ENCODE measurements around the gene KCNT2.
"Not testable (repeated sequence)": the region's sequence is repeated elsewhere in the genome, so short reads cannot be mapped to it uniquely, and the experiment has no call there.

Gene KCNT2

DNA sequence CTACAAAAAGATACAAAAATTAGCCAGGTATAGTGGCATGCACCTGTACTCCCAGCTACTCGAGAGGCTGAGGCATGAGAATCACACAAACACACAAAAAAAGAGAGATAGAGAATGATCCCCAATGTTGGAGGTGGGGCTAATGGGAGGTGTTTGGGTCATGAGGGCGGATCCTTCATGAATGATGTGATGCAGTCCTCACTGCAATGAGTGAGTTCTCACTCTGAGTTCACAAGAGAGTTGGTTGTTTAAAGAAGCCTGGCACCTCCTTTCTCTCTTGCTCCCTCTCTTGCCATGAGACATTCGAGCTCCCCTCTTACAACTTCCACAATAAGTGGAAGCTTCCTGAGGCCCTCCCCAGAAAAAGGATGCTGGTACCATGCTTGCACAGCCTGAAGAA is 17.3 kb downstream of the KCNT2 start:
- DNase-seq (ENCODE audit: low read depth in 2 of 2), result no peak

DNA sequence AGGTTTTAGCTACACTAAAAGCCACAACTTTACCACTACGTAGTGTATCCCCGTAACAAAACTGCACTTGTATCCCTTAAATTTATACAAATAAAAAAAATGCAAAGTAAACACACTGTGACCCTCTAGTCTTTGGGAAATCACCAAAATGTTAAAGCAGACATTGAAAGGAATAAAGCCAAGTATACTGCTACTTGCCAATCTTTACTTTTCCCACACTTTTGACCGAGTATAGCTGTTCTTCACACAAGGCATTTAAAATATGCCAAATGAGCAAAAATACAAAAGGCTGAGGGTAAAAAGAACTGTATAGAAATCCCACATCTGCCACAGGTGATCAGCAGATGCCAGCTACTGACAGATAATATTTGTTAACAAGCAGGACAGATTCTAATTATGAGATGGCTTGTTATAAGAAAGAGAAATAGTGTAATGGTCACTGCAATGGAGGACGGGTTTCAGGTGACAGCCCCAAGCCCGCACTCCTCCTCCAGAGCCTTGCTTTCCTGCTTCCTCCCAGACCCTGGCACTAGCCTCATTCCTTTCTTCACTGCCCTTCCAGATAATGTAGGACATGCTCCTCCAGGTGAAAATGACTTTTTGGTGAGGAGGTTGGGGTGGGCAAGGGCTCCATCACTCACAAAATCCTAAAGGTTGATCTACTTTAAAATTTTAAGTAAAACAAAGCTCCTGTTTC is 18.1 kb downstream of the KCNT2 start:
- DNase-seq (ENCODE audit: low read depth in 2 of 2), result no peak

GRCh38 chr1:196584696-196585095 is 23.5 kb downstream of the KCNT2 start:
- DNase-seq (ENCODE audit: low read depth in 2 of 2), result no peak

GRCh38 chr1:196577386-196577785 is 30.9 kb downstream of the KCNT2 start:
- no peak for DNase-seq (ENCODE audit: low read depth in 2 of 2)

GRCh38 chr1:196573226-196573625 is 35.0 kb downstream of the KCNT2 start:
- no peak for DNase-seq (ENCODE audit: low read depth in 2 of 2)

- DNase-seq (ENCODE audit: low read depth in 2 of 2), result no peak
These were observed 41.0 kb downstream of the KCNT2 start for GRCh38 chr1:196567238-196567637.

- DNase-seq (ENCODE audit: low read depth in 2 of 2), result no peak
These were observed 44.5 kb downstream of the KCNT2 start for GRCh38 chr1:196563768-196564167.

GRCh38 chr1:196559314-196559713 is 48.9 kb downstream of the KCNT2 start:
- no peak for DNase-seq (ENCODE audit: low read depth in 2 of 2)

DNA sequence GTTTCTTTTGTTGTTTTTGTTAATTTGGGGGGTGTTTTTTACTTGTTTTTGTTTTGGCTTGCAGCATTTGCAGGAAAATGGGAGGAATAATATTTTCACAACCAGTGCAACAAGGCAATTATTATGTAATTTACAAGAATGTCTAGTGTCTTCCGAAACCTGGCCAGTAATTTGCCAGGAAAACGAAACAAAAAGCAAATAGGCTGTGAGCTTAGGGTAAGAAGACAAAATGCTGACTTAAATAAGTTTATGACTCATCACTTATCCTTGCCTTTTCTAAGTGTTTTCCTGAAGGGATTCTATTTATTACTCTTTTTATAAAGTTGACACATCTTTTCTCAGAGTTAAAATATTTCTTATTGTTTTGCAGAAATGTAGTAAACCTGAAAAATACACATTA is 49.8 kb downstream of the KCNT2 start:
- DNase-seq (ENCODE audit: low read depth in 2 of 2), result no peak

- DNase-seq (ENCODE audit: low read depth in 2 of 2), result no peak
These were observed 50.4 kb downstream of the KCNT2 start for GRCh38 chr1:196557797-196558196.

GRCh38 chr1:196550731-196551130 is 57.5 kb downstream of the KCNT2 start:
- no peak for DNase-seq (ENCODE audit: low read depth in 2 of 2)

- no peak for DNase-seq (ENCODE audit: low read depth in 2 of 2)
These were observed 61.7 kb downstream of the KCNT2 start for GRCh38 chr1:196546272-196547111.

GRCh38 chr1:196545222-196545621 is 63.0 kb downstream of the KCNT2 start:
- DNase-seq (ENCODE audit: low read depth in 2 of 2), result no peak

DNA sequence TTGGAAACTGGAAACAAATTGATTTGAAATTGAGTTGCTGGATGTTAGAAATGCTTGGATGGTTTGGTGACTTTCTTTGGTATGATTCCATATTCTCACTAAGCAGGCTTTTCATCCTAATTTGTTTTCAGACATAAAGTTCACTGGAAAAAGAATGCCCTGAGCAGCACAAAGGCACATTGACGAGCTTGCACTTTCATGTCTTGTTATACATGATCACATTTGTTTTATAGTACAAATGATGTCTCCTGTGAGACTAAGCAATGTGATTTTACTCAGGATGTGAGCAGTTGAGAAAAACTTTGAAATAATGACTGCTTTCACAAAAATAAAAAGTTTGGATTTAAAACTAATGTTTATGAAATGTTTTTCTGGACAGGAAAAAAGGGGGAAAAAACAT is 63.6 kb downstream of the KCNT2 start:
- DNase-seq (ENCODE audit: low read depth in 2 of 2), result no peak

DNA sequence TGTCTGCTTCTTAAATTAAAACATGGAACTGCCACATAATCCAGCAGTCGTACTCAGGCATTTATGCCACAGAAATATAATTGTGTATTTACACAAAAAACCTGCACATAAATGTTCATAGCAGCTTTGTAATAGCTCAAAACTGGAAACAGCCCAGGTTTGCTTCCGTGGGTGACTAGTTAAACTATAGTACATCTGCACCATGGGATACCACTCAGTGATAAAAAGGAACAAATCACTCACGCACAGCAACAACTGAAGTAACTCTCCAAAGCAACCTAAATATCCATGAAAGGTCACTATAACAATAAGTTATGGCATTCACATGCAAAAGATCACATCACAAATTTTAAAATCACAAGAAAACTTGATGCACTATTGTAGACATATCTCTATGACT is 64.4 kb downstream of the KCNT2 start:
- no peak for DNase-seq (ENCODE audit: low read depth in 2 of 2)

GRCh38 chr1:196538473-196538872 is 69.8 kb downstream of the KCNT2 start:
- DNase-seq (ENCODE audit: low read depth in 2 of 2), result no peak

DNA sequence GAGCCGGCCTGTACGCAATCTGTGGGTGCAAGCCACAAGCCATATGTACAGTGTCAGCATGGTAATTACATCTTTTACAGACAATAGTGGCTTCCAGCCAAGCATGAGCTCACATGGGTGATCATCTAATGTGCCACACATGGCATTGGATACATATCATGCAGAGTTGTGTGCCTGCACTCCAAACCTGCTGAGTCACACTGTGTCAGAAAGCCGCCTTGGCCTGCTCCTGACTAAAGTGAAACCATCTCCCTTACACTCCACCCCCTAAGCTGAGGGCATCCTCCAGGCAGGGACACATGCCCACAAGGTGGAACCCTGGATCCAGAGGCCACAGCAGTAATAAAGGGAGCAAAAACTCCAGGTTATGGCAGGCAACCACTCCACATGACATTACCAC is 72.5 kb downstream of the KCNT2 start:
- no peak for DNase-seq (ENCODE audit: low read depth in 2 of 2)

DNA sequence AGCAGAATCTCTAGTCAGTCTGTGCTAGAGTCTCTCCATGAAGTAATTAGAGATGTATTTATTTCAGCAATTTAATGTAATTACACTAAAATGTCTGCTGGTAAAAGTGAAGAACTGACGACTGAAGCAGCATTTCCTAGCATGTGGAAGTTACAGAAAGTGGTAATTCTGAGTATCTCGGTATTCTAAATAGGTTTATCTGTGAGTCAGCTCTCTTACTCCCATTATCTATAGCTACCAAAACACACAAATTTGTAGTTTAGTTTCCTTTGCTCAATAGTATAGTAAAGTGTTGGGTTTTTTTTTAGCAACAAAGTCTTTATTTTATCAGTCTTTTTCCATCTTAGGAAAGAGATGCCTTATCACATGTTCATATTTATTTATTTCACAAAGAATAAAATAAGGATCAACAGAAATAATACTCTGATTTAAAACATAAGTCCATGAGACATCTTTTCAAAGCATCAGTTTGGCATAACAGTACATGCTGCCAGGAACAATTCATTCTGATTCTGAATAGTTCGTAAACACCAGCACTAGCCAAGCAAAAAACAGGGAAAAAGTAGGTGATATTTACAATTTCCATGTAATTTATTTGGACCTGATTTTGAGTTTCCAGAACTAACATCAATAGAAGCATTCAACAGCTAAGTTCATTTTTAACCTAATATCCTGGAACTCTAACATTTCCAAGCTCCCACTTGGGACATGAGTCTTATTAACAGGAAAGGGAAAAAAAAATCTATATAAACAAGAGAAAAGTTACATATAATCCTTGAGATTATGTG is 76.3 kb downstream of the KCNT2 start:
- DNase-seq (ENCODE audit: low read depth in 2 of 2), result no peak

DNA sequence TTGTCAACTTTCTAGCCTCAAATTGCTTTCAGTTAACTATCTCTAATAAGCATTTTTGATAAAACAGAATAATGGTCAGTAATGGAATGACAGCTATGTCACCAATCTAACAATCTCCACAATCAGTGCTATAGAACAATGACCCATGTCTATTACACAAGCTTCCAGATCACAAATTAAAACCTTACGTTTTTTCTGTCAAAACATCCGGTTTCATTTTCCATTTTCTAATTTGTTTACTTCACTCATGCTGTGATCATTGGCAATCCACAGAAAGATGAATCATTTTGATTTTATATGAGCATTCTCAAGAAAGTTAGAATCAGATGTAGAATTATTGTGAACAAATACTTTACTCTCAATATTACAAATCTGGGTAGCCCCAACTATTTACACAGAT is 80.3 kb downstream of the KCNT2 start:
- no peak for DNase-seq (ENCODE audit: low read depth in 2 of 2)

DNA sequence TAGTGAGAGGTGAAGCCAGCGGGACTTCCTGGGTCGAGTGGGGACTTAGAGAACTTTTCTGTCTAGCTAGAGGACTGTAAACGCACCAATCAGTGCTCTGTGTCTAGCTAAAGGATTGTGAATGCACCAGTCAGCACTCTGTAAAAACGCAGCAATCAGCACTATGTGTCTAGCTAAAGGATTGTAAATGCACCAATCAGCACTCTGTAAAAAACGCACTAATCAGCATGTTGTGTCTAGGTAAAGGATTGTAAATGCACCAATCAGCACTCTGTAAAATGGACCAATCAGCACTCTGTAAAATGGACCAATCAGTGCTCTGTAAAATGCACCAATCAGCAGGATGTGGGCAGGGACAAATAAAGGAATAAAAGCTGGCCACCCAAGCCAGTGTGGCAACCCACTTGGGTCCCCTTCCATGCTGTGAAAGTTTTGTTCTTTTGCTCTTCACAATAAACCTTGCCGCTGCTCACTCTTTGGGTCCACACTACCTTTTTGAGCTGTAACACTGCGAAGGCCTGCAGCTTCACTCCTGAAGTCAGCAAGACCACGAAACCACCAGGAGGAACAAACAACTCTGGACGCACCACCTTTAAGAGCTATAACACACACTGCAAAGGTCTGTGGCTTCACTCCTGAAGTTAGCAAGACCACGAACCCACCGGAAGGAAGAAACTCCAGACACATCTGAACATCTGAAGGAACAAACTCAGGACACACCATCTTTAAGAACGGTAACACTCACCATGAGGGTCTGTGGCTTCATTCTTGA is 85.5 kb downstream of the KCNT2 start:
- DNase-seq (ENCODE audit: low read depth in 2 of 2), result not testable (repeated sequence)

GRCh38 chr1:196517193-196517592 is 91.0 kb downstream of the KCNT2 start:
- no peak for DNase-seq (ENCODE audit: low read depth in 2 of 2)

- DNase-seq (ENCODE audit: low read depth in 2 of 2), result no peak
These were observed 91.9 kb downstream of the KCNT2 start for GRCh38 chr1:196516373-196516772.
